ENCODE data around the gene MYLK4. TPM values are rescaled to one million over a fixed set of nuclear protein-coding genes. Genes with fewer than 3 reads are reported as not detected.

Gene MYLK4
- total RNA-seq, 1 donor from 2014 or later = 0.42 TPM

- no peaks in the 10 kb centered on the region for H3K36me3 ChIP-seq (ENCODE audit: control insufficient read depth, insufficient read depth, low read length)
- H3K27me3 ChIP-seq (ENCODE audit: control insufficient read depth, insufficient read depth, low read length) = no peaks in the 10 kb centered on the region
- H3K4me3 ChIP-seq (ENCODE audit: low read depth, low read length) = no peak overlapping the region
- TF ChIP-seq, protein P1, sequence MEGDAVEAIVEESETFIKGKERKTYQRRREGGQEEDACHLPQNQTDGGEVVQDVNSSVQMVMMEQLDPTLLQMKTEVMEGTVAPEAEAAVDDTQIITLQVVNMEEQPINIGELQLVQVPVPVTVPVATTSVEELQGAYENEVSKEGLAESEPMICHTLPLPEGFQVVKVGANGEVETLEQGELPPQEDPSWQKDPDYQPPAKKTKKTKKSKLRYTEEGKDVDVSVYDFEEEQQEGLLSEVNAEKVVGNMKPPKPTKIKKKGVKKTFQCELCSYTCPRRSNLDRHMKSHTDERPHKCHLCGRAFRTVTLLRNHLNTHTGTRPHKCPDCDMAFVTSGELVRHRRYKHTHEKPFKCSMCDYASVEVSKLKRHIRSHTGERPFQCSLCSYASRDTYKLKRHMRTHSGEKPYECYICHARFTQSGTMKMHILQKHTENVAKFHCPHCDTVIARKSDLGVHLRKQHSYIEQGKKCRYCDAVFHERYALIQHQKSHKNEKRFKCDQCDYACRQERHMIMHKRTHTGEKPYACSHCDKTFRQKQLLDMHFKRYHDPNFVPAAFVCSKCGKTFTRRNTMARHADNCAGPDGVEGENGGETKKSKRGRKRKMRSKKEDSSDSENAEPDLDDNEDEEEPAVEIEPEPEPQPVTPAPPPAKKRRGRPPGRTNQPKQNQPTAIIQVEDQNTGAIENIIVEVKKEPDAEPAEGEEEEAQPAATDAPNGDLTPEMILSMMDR (IDR thresholded peaks at IDR 0.05; ENCODE audit: insufficient read depth, low read length, poor library complexity, severe bottlenecking) = no peak
- no peak for DNase-seq (ENCODE audit: low read depth)
These were observed 83.1 kb downstream of the MYLK4 start for GRCh38 chr6:2667617-2668016.

- DNase-seq (ENCODE audit: low read depth) = no peak
- no peaks in the 10 kb centered on the region for H3K27me3 ChIP-seq (ENCODE audit: control insufficient read depth, insufficient read depth, low read length)
- TF ChIP-seq, protein P1 (IDR thresholded peaks at IDR 0.05; ENCODE audit: insufficient read depth, low read length, poor library complexity, severe bottlenecking) = no peak
- no peaks in the 10 kb centered on the region for H3K36me3 ChIP-seq (ENCODE audit: control insufficient read depth, insufficient read depth, low read length)
- H3K4me3 ChIP-seq (ENCODE audit: low read depth, low read length) = no peak overlapping the region
These were observed 83.7 kb downstream of the MYLK4 start for GRCh38 chr6:2666906-2667575.

GRCh38 chr6:2665146-2666070 lies 85.3 kb downstream of the MYLK4 start:
- Histone ChIP-seq H3K36me3 (ENCODE audit: control insufficient read depth, insufficient read depth, low read length) (no peaks in the 10 kb centered on the region), H3K4me3 (ENCODE audit: low read depth, low read length) (no peak overlapping the region), H3K27me3 (ENCODE audit: control insufficient read depth, insufficient read depth, low read length) (no peaks in the 10 kb centered on the region)
- TF ChIP-seq, protein P1 (IDR thresholded peaks at IDR 0.05; ENCODE audit: insufficient read depth, low read length, poor library complexity, severe bottlenecking) = no peak
- no peak for DNase-seq (ENCODE audit: low read depth)

GRCh38 chr6:2663123-2663522 lies 87.6 kb downstream of the MYLK4 start:
- Histone ChIP-seq H3K27me3 (ENCODE audit: control insufficient read depth, insufficient read depth, low read length) (no peaks in the 10 kb centered on the region), H3K36me3 (ENCODE audit: control insufficient read depth, insufficient read depth, low read length) (no peaks in the 10 kb centered on the region), H3K4me3 (ENCODE audit: low read depth, low read length) (no peak overlapping the region)
- DNase-seq (ENCODE audit: low read depth) = no peak
- TF ChIP-seq, protein P1 (IDR thresholded peaks at IDR 0.05; ENCODE audit: insufficient read depth, low read length, poor library complexity, severe bottlenecking) = no peak

GRCh38 chr6:2661651-2662050 lies 89.1 kb downstream of the MYLK4 start:
- Histone ChIP-seq H3K4me3 (ENCODE audit: low read depth, low read length) (no peak overlapping the region), H3K36me3 (ENCODE audit: control insufficient read depth, insufficient read depth, low read length) (no peaks in the 10 kb centered on the region), H3K27me3 (ENCODE audit: control insufficient read depth, insufficient read depth, low read length) (no peaks in the 10 kb centered on the region)
- TF ChIP-seq, protein P1 (IDR thresholded peaks at IDR 0.05; ENCODE audit: insufficient read depth, low read length, poor library complexity, severe bottlenecking) = no peak
- DNase-seq (ENCODE audit: low read depth) = no peak
